H1 (cell line): ENCODE measurements around the gene POU6F2. TPM values are rescaled to one million over a fixed set of nuclear protein-coding genes. Genes with fewer than 3 reads are reported as not detected.

Source experiments
- JUND ChIP-seq: IDR thresholded peaks from 2 replicates; pipeline ENCODE4 v1.6.1; 2011; ENCODE audit warnings: mild to moderate bottlenecking, improper control_type of control experiment, low read length
- NANOG ChIP-seq: IDR thresholded peaks from 2 replicates; pipeline ENCODE4 v1.6.1; 2011; ENCODE audit warnings: low read length, low read depth, mild to moderate bottlenecking, inconsistent platforms; ENCODE audit not compliant: insufficient read depth, poor library complexity, severe bottlenecking
- polyA plus RNA-seq, 7 experiments: library from polyadenylated mRNA; depleted of rRNA in 3 of 7; stranded (reverse) in 5 of 7; unstranded in 2 of 7; fragments of >200 nt in 5 of 7; fragments of 200-250 nt in 2 of 7; gene quantifications; 1 replicate in 5 of 7; 2 replicates in 1 of 7; 4 replicates in 1 of 7; pipeline versions ENCODE4 v1.2.1 to v1.2.3, GENCODE V29; 2011 to 2013; ENCODE audit warnings: missing spikeins in 2 of 7, mixed read lengths in 2 of 7
- total RNA-seq: library from RNA; stranded (reverse); fragmentation: NEBNext Ultra II Directional; extraction: Animal tissue kit (Norgen Biotek cat#: 25700); gene quantifications from 2 replicates; pipeline ENCODE4 v1.2.1, GENCODE V29; 2021

POU6F2 gene
- total and polyA plus RNA-seq, 2 of the 8 experiments (the other 6 are each of a cell fraction or from before 2014, with no cell fraction given) = 1.1 to 2.0 TPM

DNA sequence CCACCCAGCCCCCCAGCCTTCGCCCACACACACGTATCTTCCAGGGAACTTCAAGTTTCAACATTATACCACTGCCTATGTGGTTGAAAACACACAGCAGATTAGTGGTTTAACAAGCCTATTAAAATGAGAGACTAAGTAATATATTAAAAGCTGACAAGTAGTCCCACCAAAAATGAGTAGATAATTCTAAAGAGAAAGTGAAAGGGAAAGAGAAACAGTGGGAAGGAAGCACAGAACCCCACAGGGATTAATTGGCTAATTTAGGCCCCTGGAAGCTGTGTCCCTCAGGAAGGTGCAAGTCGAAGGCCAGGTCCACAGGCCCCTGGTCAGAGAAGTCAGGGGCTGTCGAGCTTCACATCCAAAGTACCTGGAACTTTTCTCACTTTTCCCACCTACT is 378.0 kb downstream of the POU6F2 start (continued):
- no peak for TF ChIP-seq JUND
- TF ChIP-seq NANOG = no peak
- TF ChIP-seq, all 59 proteins: peak for 0
